Mesothelial cell of epicardium (in vitro differentiated cells): ENCODE measurements around the gene NPBWR2. TPM values are rescaled to one million over a fixed set of nuclear protein-coding genes. Genes with fewer than 3 reads are reported as not detected.

Source experiments
- DNase-seq, 2 experiments: peaks; one replicate each; pipeline ENCODE4 v3.0.0; 2021; ENCODE audit warnings: low spot score in 2 of 2; ENCODE audit not compliant: unreplicated experiment in 2 of 2
- H3K27ac Mint-ChIP-seq: 2 replicates; pipeline ENCODE4 v1.8.0; 2021; ENCODE audit warnings: mixed read lengths
- H3K27me3 Mint-ChIP-seq: 2 replicates; pipeline ENCODE4 v1.8.0; 2021; ENCODE audit warnings: low read depth, mixed read lengths
- H3K36me3 Mint-ChIP-seq: 2 replicates; pipeline ENCODE4 v1.8.0; 2021; ENCODE audit warnings: mixed read lengths
- H3K4me1 Mint-ChIP-seq: 2 replicates; pipeline ENCODE4 v1.8.0; 2021; ENCODE audit warnings: mixed read lengths
- H3K4me3 Mint-ChIP-seq: 2 replicates; pipeline ENCODE4 v1.8.0; 2021; ENCODE audit warnings: mild to moderate bottlenecking, moderate library complexity, mixed read lengths
- H3K9me3 Mint-ChIP-seq: 2 replicates; pipeline ENCODE4 v1.8.0; 2021; ENCODE audit warnings: mixed read lengths
- CTCF ChIP-seq: fragments of 200-600 bp; sonication (generic); IDR thresholded peaks from one replicate; pipeline ENCODE4 v1.5.0; 2021; ENCODE audit warnings: antibody characterized with exemption; ENCODE audit not compliant: unreplicated experiment
- total RNA-seq: library from RNA; stranded (reverse); gene quantifications from 3 replicates; pipeline ENCODE4 v1.2.1, GENCODE V29; 2021

Gene NPBWR2
- not detected in 3 replicates for total RNA-seq

- H3K4me1 Mint-ChIP-seq: peaks cover 2% of the 10 kb centered on the region
- H3K9me3 Mint-ChIP-seq: no peaks in the 10 kb centered on the region
- H3K36me3 Mint-ChIP-seq: no peaks in the 10 kb centered on the region
- no peak for TF ChIP-seq CTCF
- peaks cover 34% of the 10 kb centered on the region for H3K27me3 Mint-ChIP-seq
- no peak within 1 kb of the TSS for H3K4me3 Mint-ChIP-seq
- DNase-seq: peak; percentile 18 to 39
- no peak within 1 kb of the TSS for H3K27ac Mint-ChIP-seq
Observed at GRCh38 chr20:64106981-64107735, at the start of gene NPBWR2. TSS of gene NPBWR2 (minus strand) at chr20:64107565. CDS start at chr20:64106831, 734 bp downstream.

- no peak overlapping the region for H3K27ac Mint-ChIP-seq
Observed at GRCh38 chr20:64156136-64156885, 48.9 kb upstream of the NPBWR2 start.

GRCh38 chr20:64155258-64156135 lies 48.1 kb upstream of the NPBWR2 start:
- Mint-ChIP-seq H3K4me1 (peaks cover 15% of the 10 kb centered on the region), H3K4me3 (no peak overlapping the region), H3K36me3 (no peaks in the 10 kb centered on the region), H3K9me3 (no peaks in the 10 kb centered on the region), H3K27me3 (peaks cover 36% of the 10 kb centered on the region), H3K27ac (no peak overlapping the region)
- no peak for TF ChIP-seq CTCF
- no peak for DNase-seq

More at GRCh38 chr20:64156136-64156885, 48.9 kb upstream of the NPBWR2 start:
- no peak for TF ChIP-seq CTCF
- Mint-ChIP-seq H3K27me3 (peaks cover 37% of the 10 kb centered on the region), H3K4me3 (no peak overlapping the region), H3K36me3 (no peaks in the 10 kb centered on the region), H3K4me1 (peaks cover 15% of the 10 kb centered on the region), H3K9me3 (no peaks in the 10 kb centered on the region)
- no peak for DNase-seq

- no peak overlapping the region for H3K4me3 Mint-ChIP-seq
- H3K9me3 Mint-ChIP-seq: no peaks in the 10 kb centered on the region
- H3K36me3 Mint-ChIP-seq: no peaks in the 10 kb centered on the region
- H3K27me3 Mint-ChIP-seq: peaks cover 28% of the 10 kb centered on the region
- peaks cover 15% of the 10 kb centered on the region for H3K4me1 Mint-ChIP-seq
- DNase-seq: no peak
- no peak overlapping the region for H3K27ac Mint-ChIP-seq
- no peak for TF ChIP-seq CTCF
Observed at GRCh38 chr20:64154590-64155257, 47.4 kb upstream of the NPBWR2 start.
